GM12878 (cell line): ENCODE data around the gene SSR2. TPM values are rescaled to one million over a fixed set of nuclear protein-coding genes. Genes with fewer than 3 reads are reported as not detected.
A peak's percentile ranks its signal among the peaks of the same experiment; 100 is the strongest.

ENCODE experiments used
- CHD1 ChIP-seq: IDR thresholded peaks from 2 replicates; pipeline ENCODE4 v1.6.1; 2012; ENCODE audit warnings: low read depth, low read length, improper control_type of control experiment
- CHD2 ChIP-seq: IDR thresholded peaks from 2 replicates; pipeline ENCODE4 v1.6.1; 2011; ENCODE audit warnings: low read depth, low read length, improper control_type of control experiment, borderline replicate concordance
- FOS ChIP-seq: IDR thresholded peaks from 3 replicates; pipeline ENCODE4 v1.6.1; 2011; ENCODE audit warnings: borderline replicate concordance; ENCODE audit not compliant: insufficient read length; ENCODE audit errors: extremely low read depth
- GABPA ChIP-seq: IDR thresholded peaks from 2 replicates; pipeline ENCODE4 v1.6.1; 2014; ENCODE audit warnings: antibody characterized with exemption, low read depth, mild to moderate bottlenecking, inconsistent platforms
- HCFC1 ChIP-seq: fragments of 150-350 bp; IDR thresholded peaks from 2 replicates; pipeline ENCODE4 v1.6.1; 2014; ENCODE audit warnings: low read length
- PAX5 ChIP-seq: IDR thresholded peaks from 2 replicates; pipeline ENCODE4 v1.6.1; 2011; ENCODE audit warnings: low read depth, low read length, borderline replicate concordance
- POLR2A ChIP-seq: IDR thresholded peaks from 2 replicates; pipeline ENCODE4 v1.6.1; 2011; ENCODE audit warnings: low read depth, mild to moderate bottlenecking, low read length
- RELA ChIP-seq: fragments of 450-650 bp; IDR thresholded peaks from 2 replicates; pipeline ENCODE4 v1.8.0; 2014; ENCODE audit warnings: borderline replicate concordance; ENCODE audit not compliant: partially characterized antibody
- RFX5 ChIP-seq: IDR thresholded peaks from 2 replicates; pipeline ENCODE4 v1.6.1; 2011; ENCODE audit warnings: low read depth, low read length, improper control_type of control experiment
- SIN3A ChIP-seq: IDR thresholded peaks from 2 replicates; pipeline ENCODE4 v1.6.1; 2012; ENCODE audit warnings: low read depth, low read length, improper control_type of control experiment
- SIX5 ChIP-seq: IDR thresholded peaks from 2 replicates; pipeline ENCODE4 v1.6.1; 2011; ENCODE audit warnings: mild to moderate bottlenecking, low read depth, low read length, moderate library complexity; ENCODE audit not compliant: severe bottlenecking
- STAT3 ChIP-seq: IDR thresholded peaks from 2 replicates; pipeline ENCODE4 v1.6.1; 2011; ENCODE audit warnings: low read depth, low read length, improper control_type of control experiment
- TCF7 ChIP-seq: IDR thresholded peaks from 2 replicates; pipeline ENCODE4 v1.6.1; 2014; ENCODE audit warnings: antibody characterized with exemption, borderline replicate concordance
- ZNF217 ChIP-seq: fragments of 450-650 bp; IDR thresholded peaks from 2 replicates; pipeline ENCODE4 v1.6.1; 2017; ENCODE audit warnings: antibody characterized with exemption, mild to moderate bottlenecking
- polyA plus RNA-seq, 11 experiments: library from polyadenylated mRNA; depleted of rRNA in 4 of 11; unstranded in 6 of 11; stranded (reverse) in 5 of 11; fragments of >200 nt; fragmentation: Nextera tagmentation in 4 of 11; fragmentation: Illumina TruSeq in 1 of 11; extraction: Ambion mirVana in 4 of 11; extraction: Trizol in 1 of 11; gene quantifications; 1 replicate in 1 of 11; 2 replicates in 10 of 11; pipeline versions ENCODE4 v1.2.1 to v1.2.3, GENCODE V29; 2011 to 2016; ENCODE audit warnings: inconsistent platforms in 2 of 11, missing spikeins in 2 of 11, low read depth in 1 of 11
- total RNA-seq, 4 experiments: library from RNA; depleted of rRNA in 3 of 4; stranded (reverse); fragments of >200 nt in 3 of 4; fragmentation: Illumina TruSeq in 1 of 4; extraction: Trizol in 1 of 4; gene quantifications; 2 replicates each; pipeline versions ENCODE4 v1.2.1 to v1.2.3, GENCODE V29; 2013 to 2021
- TF ChIP-seq, protein P1 (sequence below), 3 experiments: IDR thresholded peaks in 2 of 3; conservative IDR thresholded peaks in 1 of 3; 2 replicates each; pipeline ENCODE4 v1.5.1; 2011; ENCODE audit warnings: low read depth in 3 of 3, low read length in 3 of 3, mild to moderate bottlenecking in 3 of 3, control low read depth in 2 of 3, moderate library complexity in 2 of 3, inconsistent platforms in 1 of 3, mixed read lengths in 1 of 3; ENCODE audit not compliant: control insufficient read depth in 2 of 3, insufficient read depth in 1 of 3; ENCODE audit errors: extremely low read depth in 1 of 3
- TF ChIP-seq, protein P2 (sequence below): fragments of 450-650 bp; IDR thresholded peaks from 2 replicates; pipeline ENCODE4 v1.6.1; 2017; ENCODE audit warnings: mild to moderate bottlenecking, moderate library complexity
- TF ChIP-seq, protein P3 (sequence below): fragments of 450-650 bp; IDR thresholded peaks from 2 replicates; pipeline ENCODE4 v1.6.1; 2018; ENCODE audit warnings: borderline replicate concordance, mild to moderate bottlenecking; ENCODE audit not compliant: partially characterized antibody
- TF ChIP-seq, protein P4 (sequence below): fragments of 450-650 bp; IDR thresholded peaks from 2 replicates; pipeline ENCODE4 v1.6.1; 2014; ENCODE audit warnings: mild to moderate bottlenecking
- TF ChIP-seq, protein P5 (sequence below): fragments of 450-650 bp; IDR thresholded peaks from 2 replicates; pipeline ENCODE4 v1.6.1; 2016; ENCODE audit warnings: mild to moderate bottlenecking

SSR2 gene
- total and polyA plus RNA-seq, 10 of the 15 experiments (the other 5 are each of a cell fraction or from before 2014, with no cell fraction given), result 207 to 553 (median 315) TPM

DNA sequence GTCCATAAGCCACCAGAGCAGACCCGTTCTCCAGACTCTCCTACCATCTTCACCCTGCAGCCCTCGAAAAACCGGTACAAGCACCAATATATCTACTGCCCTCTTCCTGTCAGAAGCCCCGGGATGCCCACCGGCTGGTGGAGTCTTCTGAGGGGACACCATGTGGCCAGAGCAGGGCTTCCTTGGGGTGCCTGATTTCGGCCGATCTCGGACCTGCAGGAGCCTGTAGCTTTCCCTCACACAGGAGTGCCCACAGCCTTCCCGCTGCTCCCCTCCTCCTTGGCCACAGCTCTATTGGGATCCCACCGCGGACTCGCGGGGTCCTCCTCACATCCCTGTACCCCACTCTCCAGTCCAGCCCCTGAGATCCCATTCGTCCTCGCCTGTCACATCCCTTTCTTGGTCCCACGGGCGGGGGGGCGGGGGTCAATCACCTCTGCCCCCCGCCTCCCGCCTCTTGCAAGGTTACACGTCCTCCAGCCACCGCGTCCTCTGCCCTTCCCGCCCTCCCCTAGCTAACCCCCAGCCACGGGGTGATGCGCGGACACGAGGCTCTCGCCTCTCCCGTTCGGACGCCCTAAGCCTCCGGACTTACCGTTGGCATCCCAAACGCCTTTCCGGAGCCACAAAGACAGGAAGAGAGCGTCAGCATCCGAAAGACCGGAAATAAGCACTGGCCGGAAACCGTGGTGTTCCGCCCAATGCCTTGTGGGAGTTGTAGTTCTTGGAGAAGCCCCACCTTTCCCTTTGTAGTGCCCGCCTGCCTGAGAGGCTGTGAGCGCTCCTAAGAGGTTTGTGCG lies at the start of gene SSR2 (continued):
- TF ChIP-seq ZNF217, result no peak
- peak; percentile 91 for TF ChIP-seq POLR2A
- TF ChIP-seq CHD2, result peak; percentile 57; the same call in 1 of the 2 replicates
- TF ChIP-seq SIX5, result peak; percentile 93
- peak; percentile 92 for TF ChIP-seq HCFC1
- TF ChIP-seq TCF7, result peak; percentile 61; the same call in 1 of the 2 replicates
- no peak for TF ChIP-seq FOS
- peak; percentile 96 for TF ChIP-seq GABPA
- TF ChIP-seq SIN3A, result peak; percentile 68; the same call in 1 of the 2 replicates
- TF ChIP-seq CHD1, result no peak
- TF ChIP-seq STAT3, result no peak
- peak; percentile 32 for TF ChIP-seq RELA
- TF ChIP-seq, protein P1, sequence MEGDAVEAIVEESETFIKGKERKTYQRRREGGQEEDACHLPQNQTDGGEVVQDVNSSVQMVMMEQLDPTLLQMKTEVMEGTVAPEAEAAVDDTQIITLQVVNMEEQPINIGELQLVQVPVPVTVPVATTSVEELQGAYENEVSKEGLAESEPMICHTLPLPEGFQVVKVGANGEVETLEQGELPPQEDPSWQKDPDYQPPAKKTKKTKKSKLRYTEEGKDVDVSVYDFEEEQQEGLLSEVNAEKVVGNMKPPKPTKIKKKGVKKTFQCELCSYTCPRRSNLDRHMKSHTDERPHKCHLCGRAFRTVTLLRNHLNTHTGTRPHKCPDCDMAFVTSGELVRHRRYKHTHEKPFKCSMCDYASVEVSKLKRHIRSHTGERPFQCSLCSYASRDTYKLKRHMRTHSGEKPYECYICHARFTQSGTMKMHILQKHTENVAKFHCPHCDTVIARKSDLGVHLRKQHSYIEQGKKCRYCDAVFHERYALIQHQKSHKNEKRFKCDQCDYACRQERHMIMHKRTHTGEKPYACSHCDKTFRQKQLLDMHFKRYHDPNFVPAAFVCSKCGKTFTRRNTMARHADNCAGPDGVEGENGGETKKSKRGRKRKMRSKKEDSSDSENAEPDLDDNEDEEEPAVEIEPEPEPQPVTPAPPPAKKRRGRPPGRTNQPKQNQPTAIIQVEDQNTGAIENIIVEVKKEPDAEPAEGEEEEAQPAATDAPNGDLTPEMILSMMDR (IDR thresholded peaks at IDR 0.05 in 2 of 3, conservative IDR thresholded peaks at IDR 0.05 in 1 of 3; ENCODE audit: control insufficient read depth in 2 of 3, extremely low read depth in 1 of 3, insufficient read depth in 1 of 3, low read depth in 3 of 3, low read length in 3 of 3), result 0 out of 6 replicates have a peak, but pooled peaks of 1 of the 3 experiments have one; percentile 9
- TF ChIP-seq, protein P2, sequence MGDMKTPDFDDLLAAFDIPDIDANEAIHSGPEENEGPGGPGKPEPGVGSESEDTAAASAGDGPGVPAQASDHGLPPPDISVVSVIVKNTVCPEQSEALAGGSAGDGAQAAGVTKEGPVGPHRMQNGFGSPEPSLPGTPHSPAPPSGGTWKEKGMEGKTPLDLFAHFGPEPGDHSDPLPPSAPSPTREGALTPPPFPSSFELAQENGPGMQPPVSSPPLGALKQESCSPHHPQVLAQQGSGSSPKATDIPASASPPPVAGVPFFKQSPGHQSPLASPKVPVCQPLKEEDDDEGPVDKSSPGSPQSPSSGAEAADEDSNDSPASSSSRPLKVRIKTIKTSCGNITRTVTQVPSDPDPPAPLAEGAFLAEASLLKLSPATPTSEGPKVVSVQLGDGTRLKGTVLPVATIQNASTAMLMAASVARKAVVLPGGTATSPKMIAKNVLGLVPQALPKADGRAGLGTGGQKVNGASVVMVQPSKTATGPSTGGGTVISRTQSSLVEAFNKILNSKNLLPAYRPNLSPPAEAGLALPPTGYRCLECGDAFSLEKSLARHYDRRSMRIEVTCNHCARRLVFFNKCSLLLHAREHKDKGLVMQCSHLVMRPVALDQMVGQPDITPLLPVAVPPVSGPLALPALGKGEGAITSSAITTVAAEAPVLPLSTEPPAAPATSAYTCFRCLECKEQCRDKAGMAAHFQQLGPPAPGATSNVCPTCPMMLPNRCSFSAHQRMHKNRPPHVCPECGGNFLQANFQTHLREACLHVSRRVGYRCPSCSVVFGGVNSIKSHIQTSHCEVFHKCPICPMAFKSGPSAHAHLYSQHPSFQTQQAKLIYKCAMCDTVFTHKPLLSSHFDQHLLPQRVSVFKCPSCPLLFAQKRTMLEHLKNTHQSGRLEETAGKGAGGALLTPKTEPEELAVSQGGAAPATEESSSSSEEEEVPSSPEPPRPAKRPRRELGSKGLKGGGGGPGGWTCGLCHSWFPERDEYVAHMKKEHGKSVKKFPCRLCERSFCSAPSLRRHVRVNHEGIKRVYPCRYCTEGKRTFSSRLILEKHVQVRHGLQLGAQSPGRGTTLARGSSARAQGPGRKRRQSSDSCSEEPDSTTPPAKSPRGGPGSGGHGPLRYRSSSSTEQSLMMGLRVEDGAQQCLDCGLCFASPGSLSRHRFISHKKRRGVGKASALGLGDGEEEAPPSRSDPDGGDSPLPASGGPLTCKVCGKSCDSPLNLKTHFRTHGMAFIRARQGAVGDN, result no peak
- TF ChIP-seq PAX5, result 0 out of 2 replicates have a peak, but pooled peaks have one; percentile 11
- TF ChIP-seq, protein P3, sequence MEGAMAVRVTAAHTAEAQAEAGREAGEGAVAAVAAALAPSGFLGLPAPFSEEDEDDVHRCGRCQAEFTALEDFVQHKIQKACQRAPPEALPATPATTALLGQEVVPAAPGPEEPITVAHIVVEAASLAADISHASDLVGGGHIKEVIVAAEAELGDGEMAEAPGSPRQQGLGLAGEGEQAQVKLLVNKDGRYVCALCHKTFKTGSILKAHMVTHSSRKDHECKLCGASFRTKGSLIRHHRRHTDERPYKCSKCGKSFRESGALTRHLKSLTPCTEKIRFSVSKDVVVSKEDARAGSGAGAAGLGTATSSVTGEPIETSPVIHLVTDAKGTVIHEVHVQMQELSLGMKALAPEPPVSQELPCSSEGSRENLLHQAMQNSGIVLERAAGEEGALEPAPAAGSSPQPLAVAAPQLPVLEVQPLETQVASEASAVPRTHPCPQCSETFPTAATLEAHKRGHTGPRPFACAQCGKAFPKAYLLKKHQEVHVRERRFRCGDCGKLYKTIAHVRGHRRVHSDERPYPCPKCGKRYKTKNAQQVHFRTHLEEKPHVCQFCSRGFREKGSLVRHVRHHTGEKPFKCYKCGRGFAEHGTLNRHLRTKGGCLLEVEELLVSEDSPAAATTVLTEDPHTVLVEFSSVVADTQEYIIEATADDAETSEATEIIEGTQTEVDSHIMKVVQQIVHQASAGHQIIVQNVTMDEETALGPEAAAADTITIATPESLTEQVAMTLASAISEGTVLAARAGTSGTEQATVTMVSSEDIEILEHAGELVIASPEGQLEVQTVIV, result peak; percentile 51
- TF ChIP-seq, protein P4, sequence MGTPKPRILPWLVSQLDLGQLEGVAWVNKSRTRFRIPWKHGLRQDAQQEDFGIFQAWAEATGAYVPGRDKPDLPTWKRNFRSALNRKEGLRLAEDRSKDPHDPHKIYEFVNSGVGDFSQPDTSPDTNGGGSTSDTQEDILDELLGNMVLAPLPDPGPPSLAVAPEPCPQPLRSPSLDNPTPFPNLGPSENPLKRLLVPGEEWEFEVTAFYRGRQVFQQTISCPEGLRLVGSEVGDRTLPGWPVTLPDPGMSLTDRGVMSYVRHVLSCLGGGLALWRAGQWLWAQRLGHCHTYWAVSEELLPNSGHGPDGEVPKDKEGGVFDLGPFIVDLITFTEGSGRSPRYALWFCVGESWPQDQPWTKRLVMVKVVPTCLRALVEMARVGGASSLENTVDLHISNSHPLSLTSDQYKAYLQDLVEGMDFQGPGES, result 0 out of 2 replicates have a peak, but pooled peaks have one; percentile 21
- TF ChIP-seq RFX5, result no peak
- TF ChIP-seq, protein P5, sequence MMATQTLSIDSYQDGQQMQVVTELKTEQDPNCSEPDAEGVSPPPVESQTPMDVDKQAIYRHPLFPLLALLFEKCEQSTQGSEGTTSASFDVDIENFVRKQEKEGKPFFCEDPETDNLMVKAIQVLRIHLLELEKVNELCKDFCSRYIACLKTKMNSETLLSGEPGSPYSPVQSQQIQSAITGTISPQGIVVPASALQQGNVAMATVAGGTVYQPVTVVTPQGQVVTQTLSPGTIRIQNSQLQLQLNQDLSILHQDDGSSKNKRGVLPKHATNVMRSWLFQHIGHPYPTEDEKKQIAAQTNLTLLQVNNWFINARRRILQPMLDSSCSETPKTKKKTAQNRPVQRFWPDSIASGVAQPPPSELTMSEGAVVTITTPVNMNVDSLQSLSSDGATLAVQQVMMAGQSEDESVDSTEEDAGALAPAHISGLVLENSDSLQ, result peak; percentile 10; the same call in 1 of the 2 replicates
